Left ventricle myocardium inferior (tissue), 1 donor: ENCODE results near the gene DAG1. TPM values are rescaled to one million over a fixed set of nuclear protein-coding genes. Genes with fewer than 3 reads are reported as not detected.

ENCODE experiments used
- DNase-seq: peaks from one replicate; pipeline ENCODE4 v3.0.0-alpha.2; 2020
- H3K27ac ChIP-seq: fragments of 200-600 bp; replicated peaks from 2 replicates; pipeline ENCODE4 v1.8.0; 2021
- H3K27me3 ChIP-seq: fragments of 200-600 bp; 2 replicates; pipeline ENCODE4 v1.8.0; 2021; ENCODE audit warnings: low read depth
- H3K36me3 ChIP-seq: fragments of 200-600 bp; 2 replicates; pipeline ENCODE4 v1.8.0; 2021
- H3K4me1 ChIP-seq: fragments of 200-600 bp; 2 replicates; pipeline ENCODE4 v1.8.0; 2021
- H3K4me3 ChIP-seq: fragments of 200-600 bp; 2 replicates; pipeline ENCODE4 v1.8.0; 2021; ENCODE audit warnings: mild to moderate bottlenecking, moderate library complexity
- H3K9me3 ChIP-seq: fragments of 200-600 bp; replicated peaks from 2 replicates; pipeline ENCODE4 v1.8.0; 2021
- CTCF ChIP-seq: fragments of 200-600 bp; IDR thresholded peaks from 2 replicates; pipeline ENCODE4 v1.8.0; 2021; ENCODE audit warnings: antibody characterized with exemption, mild to moderate bottlenecking, borderline replicate concordance
- intact Hi-C: fragments of 100-400 bp; cut with micrococcal nuclease; formaldehyde crosslinking; loops from one replicate; pipeline ENCODE4 v1.11.0; 2022
- total RNA-seq: library from RNA; stranded (reverse); fragmentation: NEBNext Ultra II Directional; extraction: Animal tissue kit (Norgen Biotek cat#: 25700); gene quantifications from one replicate; pipeline ENCODE4 v1.2.1, GENCODE V29; 2021
- donor health status: DM: no; HTN: yes; CAD: no; lungs with severe emphysema.

DAG1 gene
- total RNA-seq, 1 donor from 2014 or later, result 117 TPM

GRCh38 chr3:49556500-49557275 is 86.6 kb downstream of the DAG1 start:
- intact Hi-C loops, result no loop called here

GRCh38 chr3:49563040-49563578 is 93.0 kb downstream of the DAG1 start:
- Histone ChIP-seq H3K9me3 (no peaks in the 10 kb centered on the region), H3K4me3 (no peak overlapping the region), H3K36me3 (no peaks in the 10 kb centered on the region), H3K4me1 (no peaks in the 10 kb centered on the region), H3K27ac (no peak overlapping the region), H3K27me3 (no peaks in the 10 kb centered on the region)
- intact Hi-C loops, result no loop called here
- no peak for TF ChIP-seq CTCF
- no peak for DNase-seq

More at GRCh38 chr3:49556500-49557275, 86.6 kb downstream of the DAG1 start:
- Histone ChIP-seq H3K36me3 (no peaks in the 10 kb centered on the region), H3K27ac (no peak overlapping the region), H3K27me3 (no peaks in the 10 kb centered on the region), H3K4me3 (no peak overlapping the region), H3K9me3 (no peaks in the 10 kb centered on the region), H3K4me1 (peaks cover 21% of the 10 kb centered on the region)
- DNase-seq, result no peak
- TF ChIP-seq CTCF, result no peak

GRCh38 chr3:49563766-49564165 is 93.7 kb downstream of the DAG1 start:
- no peak for DNase-seq
- intact Hi-C loops, result no loop called here
- H3K4me3 ChIP-seq, result no peak overlapping the region
- H3K27me3 ChIP-seq, result no peaks in the 10 kb centered on the region
- H3K9me3 ChIP-seq, result no peaks in the 10 kb centered on the region
- H3K27ac ChIP-seq, result no peak overlapping the region
- no peak for TF ChIP-seq CTCF
- no peaks in the 10 kb centered on the region for H3K4me1 ChIP-seq
- H3K36me3 ChIP-seq, result no peaks in the 10 kb centered on the region

GRCh38 chr3:49566312-49566711 is 96.2 kb downstream of the DAG1 start:
- Histone ChIP-seq H3K9me3 (no peaks in the 10 kb centered on the region), H3K4me1 (no peaks in the 10 kb centered on the region), H3K27me3 (no peaks in the 10 kb centered on the region), H3K36me3 (no peaks in the 10 kb centered on the region), H3K27ac (no peak overlapping the region), H3K4me3 (no peak overlapping the region)
- intact Hi-C loops, result no loop called here
- DNase-seq, result no peak
- peak; percentile 10 for TF ChIP-seq CTCF

- intact Hi-C loops, result no loop called here
- DNase-seq, result no peak
- Histone ChIP-seq H3K27ac (no peak overlapping the region), H3K36me3 (no peaks in the 10 kb centered on the region), H3K4me1 (no peaks in the 10 kb centered on the region), H3K9me3 (no peaks in the 10 kb centered on the region), H3K27me3 (no peaks in the 10 kb centered on the region), H3K4me3 (no peak overlapping the region)
- TF ChIP-seq CTCF, result no peak
Observed at GRCh38 chr3:49567406-49567805, 97.3 kb downstream of the DAG1 start.
